Measurements from ENCODE around the gene IFIT2.
"Not testable (repeated sequence)": the region's sequence is repeated elsewhere in the genome, so short reads cannot be mapped to it uniquely, and the experiment has no call there.

IFIT2 gene

DNA sequence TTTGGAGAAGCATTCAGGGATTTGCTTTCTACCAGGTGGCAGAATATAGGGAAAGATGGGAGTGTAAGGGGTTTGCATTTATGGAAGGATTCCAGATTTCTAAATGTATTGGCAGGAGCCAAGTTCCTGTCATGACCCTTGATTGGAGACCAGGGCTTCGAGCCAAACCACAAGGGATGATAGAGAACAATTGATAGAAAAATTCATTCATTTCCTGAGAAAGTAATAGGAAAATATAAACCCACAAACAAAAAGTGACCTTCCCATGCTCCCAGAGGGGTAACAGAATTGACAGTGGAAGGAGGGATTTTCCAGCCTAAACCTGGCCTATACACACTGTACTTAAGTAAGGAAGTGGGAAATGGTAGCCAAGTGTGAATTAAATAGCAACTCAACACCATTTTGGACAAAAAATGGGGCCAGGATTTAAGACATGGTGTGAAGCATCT, 22.4 kb upstream of the IFIT2 start:
- no peak overlapping the region for H3K4me3 ChIP-seq (ENCODE audit: low read depth, low read length)
- TF ChIP-seq, protein P1, sequence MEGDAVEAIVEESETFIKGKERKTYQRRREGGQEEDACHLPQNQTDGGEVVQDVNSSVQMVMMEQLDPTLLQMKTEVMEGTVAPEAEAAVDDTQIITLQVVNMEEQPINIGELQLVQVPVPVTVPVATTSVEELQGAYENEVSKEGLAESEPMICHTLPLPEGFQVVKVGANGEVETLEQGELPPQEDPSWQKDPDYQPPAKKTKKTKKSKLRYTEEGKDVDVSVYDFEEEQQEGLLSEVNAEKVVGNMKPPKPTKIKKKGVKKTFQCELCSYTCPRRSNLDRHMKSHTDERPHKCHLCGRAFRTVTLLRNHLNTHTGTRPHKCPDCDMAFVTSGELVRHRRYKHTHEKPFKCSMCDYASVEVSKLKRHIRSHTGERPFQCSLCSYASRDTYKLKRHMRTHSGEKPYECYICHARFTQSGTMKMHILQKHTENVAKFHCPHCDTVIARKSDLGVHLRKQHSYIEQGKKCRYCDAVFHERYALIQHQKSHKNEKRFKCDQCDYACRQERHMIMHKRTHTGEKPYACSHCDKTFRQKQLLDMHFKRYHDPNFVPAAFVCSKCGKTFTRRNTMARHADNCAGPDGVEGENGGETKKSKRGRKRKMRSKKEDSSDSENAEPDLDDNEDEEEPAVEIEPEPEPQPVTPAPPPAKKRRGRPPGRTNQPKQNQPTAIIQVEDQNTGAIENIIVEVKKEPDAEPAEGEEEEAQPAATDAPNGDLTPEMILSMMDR (IDR thresholded peaks at IDR 0.05; ENCODE audit: low read depth, low read length) = no peak

DNA sequence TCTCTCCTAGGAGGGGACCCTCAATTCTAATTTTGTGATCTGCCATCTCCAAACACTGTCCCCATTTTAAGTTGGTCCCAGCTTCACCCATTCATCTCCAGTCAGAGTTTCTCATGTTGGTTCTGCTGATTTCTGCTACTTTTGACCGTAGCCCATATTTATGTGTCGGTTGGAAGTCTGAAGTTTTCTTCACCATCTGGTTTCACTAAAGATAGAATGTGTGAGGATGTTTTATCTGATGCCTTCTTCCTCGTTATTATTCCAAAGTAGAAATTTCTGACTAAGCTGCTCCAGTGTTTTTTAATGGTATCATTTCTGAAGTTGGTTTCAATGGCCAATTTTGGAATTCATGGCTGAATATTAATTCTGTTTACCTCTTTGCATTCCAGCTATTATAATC, 21.3 kb upstream of the IFIT2 start:
- H3K4me3 ChIP-seq (ENCODE audit: low read depth, low read length) = no peak overlapping the region
- TF ChIP-seq, protein P1 (IDR thresholded peaks at IDR 0.05; ENCODE audit: low read depth, low read length) = no peak

DNA sequence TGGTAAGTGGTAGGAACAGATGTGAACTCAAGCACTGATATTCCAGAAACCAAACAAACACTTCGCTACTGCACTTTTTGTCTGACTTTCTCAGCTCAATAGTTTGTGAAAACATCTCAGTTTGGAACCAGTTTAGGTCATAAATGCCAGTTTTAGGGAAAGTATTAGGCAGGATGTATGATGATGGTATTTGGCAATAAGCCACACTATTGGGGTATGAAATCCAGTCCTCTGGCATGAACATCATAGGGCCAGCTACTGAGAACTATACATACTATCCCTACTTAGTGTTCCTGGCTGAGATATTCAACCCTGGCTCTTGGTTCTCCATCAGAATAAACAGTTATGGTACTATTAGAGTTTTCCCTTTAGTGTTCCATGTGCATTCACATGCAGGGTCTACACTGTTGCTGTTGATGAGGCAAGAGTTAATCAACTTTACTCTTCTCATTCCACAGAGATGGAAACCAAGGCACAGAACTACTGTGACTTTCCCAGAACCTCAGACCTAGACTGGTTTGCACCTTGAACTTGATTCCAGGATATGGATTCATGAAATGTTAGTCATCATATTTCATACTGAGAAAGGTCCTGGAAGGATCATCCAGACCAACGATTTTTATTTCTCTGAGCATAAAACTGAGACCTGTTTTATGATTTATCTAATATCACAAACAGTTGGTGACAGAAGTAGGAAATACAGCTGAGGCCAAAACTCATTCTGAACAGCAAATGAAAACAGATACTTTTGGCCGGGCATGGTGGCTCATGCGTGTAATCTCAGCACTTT, 20.0 kb upstream of the IFIT2 start:
- no peak overlapping the region for H3K4me3 ChIP-seq (ENCODE audit: low read depth, low read length)
- TF ChIP-seq, protein P1 (IDR thresholded peaks at IDR 0.05; ENCODE audit: low read depth, low read length) = no peak

DNA sequence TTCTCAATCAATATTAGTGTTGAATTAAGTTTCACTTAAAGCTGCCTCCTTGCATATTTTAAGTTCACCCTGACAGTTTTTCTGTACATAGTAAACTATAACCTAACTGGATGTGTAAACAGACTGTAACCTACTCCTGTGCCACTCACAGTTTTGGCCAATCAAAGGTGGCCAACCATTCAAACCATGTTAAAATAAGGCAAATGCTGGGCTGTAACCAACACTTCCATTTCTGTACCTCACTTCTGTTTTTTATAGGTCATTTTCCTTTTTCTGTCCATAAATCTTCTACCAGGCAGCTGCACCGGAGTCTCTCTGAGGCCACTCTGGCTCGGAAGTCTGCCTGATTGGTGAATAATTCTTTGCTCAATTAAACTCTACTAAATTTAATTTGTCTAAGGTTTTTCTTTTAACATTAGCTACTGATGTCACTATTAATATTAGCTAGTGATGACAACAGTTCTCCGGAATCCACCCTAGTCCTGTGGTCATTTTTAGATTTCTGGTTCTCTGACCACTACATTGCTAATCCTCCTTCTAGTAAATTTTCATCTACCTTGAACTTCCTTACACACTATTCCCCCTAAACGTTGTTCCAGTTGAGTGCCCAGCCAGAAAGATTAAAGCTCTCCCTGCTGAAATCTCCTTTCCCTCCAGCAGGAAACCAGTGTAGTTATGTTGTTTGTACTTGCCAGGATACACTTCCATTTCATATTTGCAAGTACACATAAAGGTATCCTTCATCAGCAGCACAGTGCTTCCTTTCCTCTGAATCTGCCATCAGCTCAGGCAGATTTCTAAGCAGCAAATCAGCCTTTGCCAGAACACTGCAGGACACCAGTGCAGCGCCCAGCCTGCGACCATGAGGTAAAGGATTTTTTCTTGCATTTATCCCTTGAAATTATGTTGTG, 18.6 kb upstream of the IFIT2 start:
- no peak overlapping the region for H3K4me3 ChIP-seq (ENCODE audit: low read depth, low read length)

DNA sequence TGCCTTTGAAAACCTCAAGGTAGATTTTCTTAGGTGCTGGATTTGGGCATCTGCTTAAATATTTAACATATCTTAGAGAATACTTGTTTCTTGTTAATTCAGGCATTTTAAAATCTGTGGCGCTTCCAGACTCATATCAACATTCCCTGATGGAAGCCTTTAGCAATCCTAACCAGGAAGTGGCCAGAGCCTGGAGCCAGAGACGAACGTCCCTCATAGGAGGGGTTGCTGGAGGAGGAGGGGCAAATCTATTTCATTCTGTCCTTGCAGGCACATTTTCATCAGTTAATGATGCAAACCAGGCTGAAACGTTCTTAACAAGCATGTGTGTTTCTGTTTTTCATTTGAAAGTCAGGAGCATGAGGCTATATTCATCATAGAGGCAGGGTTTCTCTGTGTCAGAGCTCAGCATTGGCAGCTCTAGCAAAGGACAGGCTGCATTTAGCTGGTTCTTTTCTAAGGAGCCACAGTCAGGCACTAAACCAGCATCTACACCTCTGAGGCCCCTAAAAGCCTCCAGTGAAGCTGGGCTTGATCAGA, 17.8 kb upstream of the IFIT2 start:
- TF ChIP-seq, protein P1 (IDR thresholded peaks at IDR 0.05; ENCODE audit: low read depth, low read length) = no peak
- H3K4me3 ChIP-seq (ENCODE audit: low read depth, low read length) = no peak overlapping the region

More for the DNA sequence above, 18.6 kb upstream of the IFIT2 start:
- TF ChIP-seq, protein P1 (IDR thresholded peaks at IDR 0.05; ENCODE audit: low read depth, low read length) = no peak

DNA sequence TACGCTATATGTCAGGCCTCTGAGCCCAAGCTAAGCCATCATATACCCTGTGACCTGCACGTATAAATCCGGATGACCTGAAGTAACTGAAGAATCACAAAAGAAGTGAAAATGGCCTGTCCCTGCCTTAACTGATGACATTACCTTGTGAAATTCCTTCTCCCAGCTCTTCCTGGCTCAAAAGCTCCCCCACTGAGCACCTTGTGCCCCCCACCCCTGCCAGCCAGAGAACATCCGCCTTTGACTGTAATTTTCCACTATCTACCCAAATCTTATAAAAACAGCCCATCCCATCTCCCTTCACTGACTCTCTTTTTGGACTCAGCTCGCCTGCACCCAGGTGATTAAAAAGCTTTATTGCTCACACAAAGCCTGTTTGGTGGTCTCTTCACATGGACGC, 17.1 kb upstream of the IFIT2 start:
- H3K4me3 ChIP-seq (ENCODE audit: low read depth, low read length) = not testable (repeated sequence)

DNA sequence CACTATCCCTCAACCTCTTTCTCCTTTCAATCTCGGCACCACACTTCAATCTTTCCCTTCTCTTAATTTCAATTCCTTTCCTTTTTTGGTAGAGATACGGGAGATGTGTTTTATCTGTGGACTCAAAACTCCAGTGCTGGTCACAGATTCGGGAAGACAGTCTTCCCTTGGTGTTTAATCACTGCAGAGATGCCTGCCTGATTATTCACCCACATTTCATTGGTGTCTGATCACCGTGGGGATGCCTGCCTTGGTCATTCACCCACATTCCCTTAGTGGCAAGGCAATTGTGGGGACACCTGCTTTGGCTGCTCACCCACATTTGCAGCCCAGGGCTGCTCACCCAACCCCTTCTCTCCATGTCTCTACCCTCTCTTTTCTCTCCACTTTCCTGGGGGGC, 16.5 kb upstream of the IFIT2 start:
- not testable (repeated sequence) for H3K4me3 ChIP-seq (ENCODE audit: low read depth, low read length)

DNA sequence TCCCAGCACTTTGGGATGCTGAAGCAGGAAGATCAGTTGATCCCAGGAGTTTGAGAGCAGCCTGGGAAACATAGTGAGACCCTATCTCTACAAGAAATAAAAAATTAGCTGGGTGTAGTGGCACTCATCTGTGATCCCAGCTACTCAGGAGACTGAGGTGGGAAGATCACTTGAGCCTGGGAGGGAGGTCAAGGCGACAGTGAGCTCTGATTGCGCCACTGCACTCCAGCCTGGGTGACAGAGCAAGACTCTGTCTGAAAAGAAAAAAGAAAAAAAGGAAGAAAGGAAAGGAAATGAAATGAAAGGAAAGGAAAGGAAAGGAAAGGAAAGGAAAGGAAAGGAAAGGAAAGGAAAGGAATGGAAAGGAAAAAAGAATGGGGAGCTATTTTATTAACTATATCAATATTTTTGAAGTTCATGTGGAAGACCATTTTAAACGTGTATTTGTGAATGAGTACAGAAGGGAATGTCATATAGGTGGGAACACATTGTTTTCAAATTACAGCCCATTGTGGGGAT, 7.1 kb upstream of the IFIT2 start:
- no peak overlapping the region for H3K4me3 ChIP-seq (ENCODE audit: low read depth, low read length)
- TF ChIP-seq, protein P1 (IDR thresholded peaks at IDR 0.05; ENCODE audit: low read depth, low read length) = no peak

Data from WI38 (cell line).